GM19328 (cell line): Measurements from ENCODE around the gene FAM47A.

Experiments
- ATAC-seq: cut with Tn5 transposase; IDR thresholded peaks from one replicate; pipeline ENCODE4 v1.9.1; 2021; ENCODE audit warnings: mild to moderate bottlenecking, moderate library complexity; ENCODE audit not compliant: unreplicated experiment

Gene FAM47A

DNA sequence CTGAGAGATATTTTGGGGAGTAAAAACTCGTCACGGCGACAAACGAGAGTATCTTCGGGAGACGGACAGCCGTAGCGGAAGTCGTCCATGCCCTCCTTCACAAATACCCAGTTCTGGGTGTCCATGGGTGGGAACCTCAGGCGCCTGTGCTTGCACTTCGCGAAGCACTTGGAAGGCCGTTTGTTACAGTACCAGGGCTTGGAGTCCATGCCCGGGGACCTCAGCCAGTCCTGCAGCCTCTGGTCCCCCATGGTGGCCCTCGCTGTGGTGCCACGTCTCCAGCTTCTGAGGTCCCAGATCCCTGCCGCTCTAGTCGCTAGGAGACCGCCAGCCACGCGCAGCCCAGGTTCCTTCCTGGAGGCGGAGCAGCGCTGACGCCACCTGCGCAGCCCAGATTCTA, at the start of gene FAM47A:
Gene FAM47A, minus strand, starts transcription at position 287 of the 400 bp plus-strand sequence. Its CDS starts 36 bp downstream, at position 251.
- no peak for ATAC-seq

DNA sequence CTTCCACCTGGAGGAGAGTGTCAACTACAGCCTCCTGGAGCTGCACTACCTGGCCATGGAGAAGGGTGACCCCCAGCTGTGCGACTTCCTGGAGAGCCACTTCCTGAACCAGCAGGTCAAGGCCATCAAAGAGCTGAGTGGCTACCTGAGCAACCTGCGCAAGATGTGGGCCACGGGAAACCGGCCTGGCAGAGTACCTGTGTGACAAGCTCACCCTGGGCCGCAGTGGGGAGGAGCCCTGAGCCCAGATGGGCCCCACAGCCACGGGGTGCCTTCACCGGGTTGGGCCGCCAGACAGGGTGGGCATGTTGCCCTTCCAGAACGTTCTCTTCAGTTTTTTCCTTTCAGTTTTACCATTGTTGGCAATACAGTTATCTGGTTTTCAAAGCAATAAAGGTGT, 15.2 kb upstream of the FAM47A start:
- no peak for ATAC-seq

DNA sequence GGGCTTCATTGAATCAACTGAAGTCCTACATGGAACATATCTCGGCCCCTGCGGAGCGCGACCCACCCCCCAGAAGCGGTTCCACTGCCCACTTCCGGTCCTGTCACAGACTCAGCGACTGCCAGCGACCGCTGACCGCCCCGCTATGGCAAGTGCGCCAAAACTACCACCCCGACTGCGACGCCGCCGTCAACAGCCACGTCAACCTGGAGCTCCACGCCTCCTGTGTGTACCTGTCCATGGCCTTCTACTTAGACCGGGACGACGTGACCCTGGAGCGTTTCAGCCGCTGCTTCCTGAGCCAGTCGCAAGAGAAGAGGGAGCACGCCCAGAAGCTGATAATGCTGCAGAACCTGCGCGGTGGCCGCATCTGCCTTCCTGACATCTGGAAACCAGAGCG, 14.8 kb upstream of the FAM47A start:
- ATAC-seq = no peak

DNA sequence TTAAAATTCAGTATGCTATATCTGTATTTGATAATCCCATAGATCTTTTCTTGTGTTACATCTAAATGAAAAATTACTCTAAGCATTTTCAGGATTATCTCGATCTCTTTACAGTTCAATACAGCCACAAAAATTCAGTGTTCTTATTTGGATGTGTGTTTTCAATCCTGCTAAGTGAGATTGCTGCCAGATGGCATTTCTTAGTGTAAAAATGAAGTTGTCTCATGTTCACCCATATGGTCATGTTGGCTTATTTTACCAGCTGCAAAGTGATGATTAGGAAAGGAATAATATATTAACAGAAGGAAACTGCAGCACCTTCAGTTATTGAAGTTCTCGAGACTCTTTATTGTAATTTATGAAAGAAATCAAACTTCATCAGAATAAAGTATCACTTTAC, 12.1 kb upstream of the FAM47A start:
- no peak for ATAC-seq

DNA sequence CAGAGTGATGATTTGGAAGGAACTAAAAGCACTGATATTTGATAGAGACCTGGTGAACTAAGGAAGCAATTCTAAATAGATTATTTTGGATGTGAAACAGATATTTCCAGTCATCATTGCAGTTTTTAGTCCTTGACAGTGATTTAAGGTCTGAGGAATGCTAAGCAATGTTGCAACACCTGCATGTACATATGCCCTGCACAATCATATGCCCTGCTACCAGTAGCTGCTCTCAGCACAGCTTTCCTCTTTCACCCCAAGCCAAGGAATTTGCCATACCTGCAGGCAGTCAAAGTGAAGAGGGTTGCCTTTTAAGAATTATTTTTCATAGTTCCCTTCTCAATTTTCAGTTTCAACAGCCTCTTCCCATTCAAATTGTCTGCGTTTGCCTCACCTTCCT, 8.7 kb upstream of the FAM47A start:
- ATAC-seq = no peak

DNA sequence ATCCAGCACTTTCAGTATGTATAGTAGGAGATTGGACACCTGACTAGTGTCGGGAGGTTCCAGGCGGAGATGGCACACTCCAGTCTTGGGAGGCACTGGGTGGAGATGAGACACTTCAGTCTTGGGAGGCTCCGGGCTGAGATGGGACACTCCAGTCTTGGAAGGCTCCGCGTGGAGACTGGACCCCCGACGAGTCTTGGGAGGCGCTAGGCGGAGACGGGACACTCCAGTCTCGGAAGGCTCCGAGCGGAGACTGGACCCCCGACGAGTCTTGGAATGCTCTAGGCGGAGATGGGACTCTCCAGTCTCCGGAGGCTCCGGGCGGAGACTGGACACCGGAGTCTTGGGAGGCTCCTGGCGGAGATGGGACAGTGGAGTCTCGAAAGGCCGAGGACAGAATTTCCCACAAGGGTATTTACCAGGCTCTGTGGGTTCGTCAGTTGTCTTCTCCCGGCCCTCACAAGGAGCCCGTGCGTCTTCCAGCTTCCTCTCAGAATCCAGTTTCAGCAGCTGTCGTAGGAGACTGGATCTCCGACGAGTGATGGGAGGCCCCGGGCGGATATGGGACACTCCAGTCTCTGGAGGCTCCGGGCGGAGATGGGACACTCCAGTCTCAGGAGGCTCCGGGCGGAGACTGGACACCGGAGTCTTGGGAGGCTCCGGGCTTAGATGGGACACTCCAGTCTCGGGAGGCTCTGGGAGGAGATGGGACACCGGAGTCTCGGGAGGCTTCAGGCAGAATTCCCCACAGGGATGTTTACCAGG, 952 bp downstream of the FAM47A start:
- ATAC-seq = no peak

DNA sequence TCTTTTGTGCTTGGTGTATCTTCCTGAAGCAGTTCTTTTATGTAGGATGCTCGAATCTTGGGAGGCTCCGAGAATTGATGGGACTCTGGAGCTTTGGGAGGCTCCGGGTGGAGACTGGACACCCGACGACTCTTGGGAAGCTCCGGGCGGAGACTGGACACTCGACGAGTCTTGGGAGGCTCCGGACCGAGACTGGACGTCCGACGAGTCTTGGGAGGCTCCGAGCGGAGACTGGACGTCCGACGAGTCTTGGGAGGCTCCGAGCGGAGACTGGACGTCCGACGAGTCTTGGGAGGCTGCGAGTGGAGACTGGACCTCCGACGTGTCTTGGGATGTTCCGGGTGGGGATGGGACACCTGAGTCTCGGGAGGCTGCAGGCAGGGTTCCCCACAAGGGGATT, 1.6 kb downstream of the FAM47A start:
- ATAC-seq = no peak

DNA sequence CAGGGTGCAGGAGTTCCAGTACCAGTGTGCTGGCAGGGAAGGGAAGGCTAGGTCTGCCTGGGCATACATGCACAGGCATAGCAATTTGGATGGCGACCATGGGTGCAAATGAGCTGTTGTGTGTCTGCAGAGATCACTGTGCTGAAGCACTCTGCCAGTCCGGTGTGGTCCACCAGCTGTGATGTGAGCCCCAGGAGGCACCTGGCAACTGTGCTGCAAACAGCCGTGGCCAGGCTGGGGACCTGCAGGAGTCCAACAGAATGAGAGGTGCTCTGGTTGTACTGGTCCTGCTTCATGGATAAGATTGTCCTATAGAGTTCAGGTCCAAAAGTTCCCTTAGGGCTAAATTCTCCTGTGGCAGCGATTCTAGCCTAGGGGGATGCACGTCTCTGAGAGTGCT, 6.1 kb downstream of the FAM47A start:
- ATAC-seq = no peak

DNA sequence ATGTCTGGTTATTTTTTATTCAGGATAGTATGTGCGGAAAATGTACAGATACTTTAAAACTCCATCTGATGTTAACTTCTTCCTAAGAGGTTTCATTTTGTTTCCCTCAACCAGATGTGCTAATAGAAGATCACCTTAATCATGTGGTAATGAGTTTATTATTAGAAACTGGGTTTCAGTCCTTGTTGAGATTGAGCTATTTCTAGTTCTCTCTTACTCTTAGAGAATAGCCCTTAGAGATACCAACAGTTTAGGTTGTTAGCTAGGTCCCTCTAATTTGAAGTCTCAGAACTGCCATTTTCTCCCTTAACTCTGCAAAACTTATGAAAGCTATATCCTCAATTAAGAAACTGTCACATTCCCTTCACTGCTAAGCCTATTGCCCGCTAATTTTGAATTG, 13.0 kb downstream of the FAM47A start:
- ATAC-seq = no peak

DNA sequence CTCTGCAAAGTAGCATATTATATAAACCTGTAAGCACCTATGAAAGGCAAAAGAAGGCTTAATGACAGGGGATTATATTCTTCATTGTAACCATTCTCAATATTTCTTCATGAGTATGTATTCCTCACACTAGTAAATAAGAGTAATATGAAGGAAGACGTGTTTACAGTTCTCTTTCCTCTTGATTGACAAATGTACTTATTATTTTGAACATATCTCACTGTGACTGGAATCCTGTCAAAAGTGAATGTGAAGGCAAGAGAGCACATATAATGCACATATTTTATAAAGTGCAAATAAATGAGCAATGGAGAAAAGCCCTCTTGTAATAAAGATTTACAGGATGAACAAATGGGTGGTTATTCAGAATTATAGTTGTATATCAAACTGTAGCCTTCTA, 19.7 kb downstream of the FAM47A start:
- ATAC-seq = no peak
